ENCODE results near the gene NKX2-8.

GRCh38 chr14:36588788-36589187, 6.4 kb upstream of the NKX2-8 start:
- TF ChIP-seq EP300 (IDR thresholded peaks at IDR 0.05) (no peak), POLR2A (IDR thresholded peaks at IDR 0.05) (no peak)
